Measurements from ENCODE around the gene ARRB2.

GRCh38 chr17:4721203-4722135, 11.0 kb downstream of the ARRB2 start:
- TF ChIP-seq CTCF (IDR thresholded peaks at IDR 0.05 in 4 of 5, conservative IDR thresholded peaks at IDR 0.05 in 1 of 5): no peak
- TF ChIP-seq POLR2A (IDR thresholded peaks at IDR 0.05): no peak
